Caco-2 (cell line): Measurements from ENCODE around the gene GUK1. TPM values are rescaled to one million over a fixed set of nuclear protein-coding genes. Genes with fewer than 3 reads are reported as not detected.

Experiments
- BruUV-seq: library from RNA; stranded (reverse); fragments of 400-500 nt; replicated peaks from 2 replicates; lab custom pipeline; 2021; lab: Mats Ljungman, UMichigan
- CTCF ChIA-PET: fragments of 300-600 bp; sonication (Branson Sonifier 250); formaldehyde crosslinking; loops from one replicate; lab custom pipeline; 2022; ENCODE audit warnings: antibody characterized with exemption; lab: Charles Lee
- POLR2A ChIA-PET: fragments of 300-600 bp; sonication (Branson Sonifier 250); formaldehyde crosslinking; loops from one replicate; lab custom pipeline; 2022; ENCODE audit warnings: antibody characterized with exemption; lab: Charles Lee
- DNase-seq, 2 experiments: peaks; one replicate each; pipeline versions ENCODE4 v3.0.0 to v3.0.0-alpha.2; 2020 to 2022
- H3K27me3 ChIP-seq: replicated peaks from 2 replicates; pipeline ENCODE4 v1.6.0; 2011; ENCODE audit warnings: low read length; ENCODE audit not compliant: control insufficient read depth, insufficient read depth
- H3K36me3 ChIP-seq: 2 replicates; pipeline ENCODE4 v1.5.1; 2011; ENCODE audit warnings: low read length; ENCODE audit not compliant: control insufficient read depth, insufficient read depth
- H3K4me1 ChIP-seq: fragments of 250-450 bp; sonication (Bioruptor Pico); 2 replicates; pipeline ENCODE4 v1.5.1; 2020; ENCODE audit warnings: mild to moderate bottlenecking
- H3K4me3 ChIP-seq: 2 replicates; pipeline ENCODE4 v1.5.1; 2011; ENCODE audit warnings: low read depth, mild to moderate bottlenecking, control low read depth, low read length
- H3K9me3 ChIP-seq: fragments of 250-450 bp; sonication (Bioruptor Pico); 2 replicates; pipeline ENCODE4 v1.5.1; 2020; ENCODE audit warnings: mild to moderate bottlenecking, moderate library complexity
- H3K27ac Mint-ChIP-seq: one replicate; pipeline ENCODE4 v1.8.0; 2022; ENCODE audit warnings: mixed read lengths; ENCODE audit not compliant: unreplicated experiment
- H3K27me3 Mint-ChIP-seq: one replicate; pipeline ENCODE4 v1.8.0; 2022; ENCODE audit warnings: mixed read lengths; ENCODE audit not compliant: insufficient read depth, unreplicated experiment
- H3K36me3 Mint-ChIP-seq: one replicate; pipeline ENCODE4 v1.8.0; 2022; ENCODE audit warnings: mild to moderate bottlenecking, mixed read lengths; ENCODE audit not compliant: insufficient read depth, unreplicated experiment
- H3K4me1 Mint-ChIP-seq: one replicate; pipeline ENCODE4 v1.8.0; 2022; ENCODE audit warnings: low read depth, mixed read lengths; ENCODE audit not compliant: unreplicated experiment
- H3K4me3 Mint-ChIP-seq: one replicate; pipeline ENCODE4 v1.8.0; 2022; ENCODE audit warnings: mild to moderate bottlenecking, moderate library complexity, mixed read lengths; ENCODE audit not compliant: unreplicated experiment
- H3K9me3 Mint-ChIP-seq: one replicate; pipeline ENCODE4 v1.8.0; 2022; ENCODE audit warnings: mixed read lengths; ENCODE audit not compliant: unreplicated experiment
- CTCF ChIP-seq, 2 experiments: fragments of 200-600 bp in 1 of 2; IDR thresholded peaks; 1 replicate in 1 of 2; 2 replicates in 1 of 2; pipeline versions ENCODE4 v1.5.1 to v1.8.0; 2011 to 2022; ENCODE audit warnings: antibody characterized with exemption in 1 of 2, control low read depth in 1 of 2, inconsistent platforms in 1 of 2, low read depth in 1 of 2, low read length in 1 of 2, mild to moderate bottlenecking in 1 of 2, moderate library complexity in 1 of 2; ENCODE audit not compliant: insufficient read depth in 1 of 2, severe bottlenecking in 1 of 2, unreplicated experiment in 1 of 2
- intact Hi-C: fragments of 100-400 bp; cut with micrococcal nuclease; formaldehyde crosslinking; loops from one replicate; pipeline ENCODE4 v1.10.0; 2022; ENCODE audit not compliant: unreplicated experiment
- total RNA-seq: library from RNA; stranded (reverse); gene quantifications from 2 replicates; pipeline ENCODE4 v1.2.3, GENCODE V29; 2022

The GUK1 gene
- total RNA-seq, 1 experiment from 2014 or later = 73.6 TPM

DNA sequence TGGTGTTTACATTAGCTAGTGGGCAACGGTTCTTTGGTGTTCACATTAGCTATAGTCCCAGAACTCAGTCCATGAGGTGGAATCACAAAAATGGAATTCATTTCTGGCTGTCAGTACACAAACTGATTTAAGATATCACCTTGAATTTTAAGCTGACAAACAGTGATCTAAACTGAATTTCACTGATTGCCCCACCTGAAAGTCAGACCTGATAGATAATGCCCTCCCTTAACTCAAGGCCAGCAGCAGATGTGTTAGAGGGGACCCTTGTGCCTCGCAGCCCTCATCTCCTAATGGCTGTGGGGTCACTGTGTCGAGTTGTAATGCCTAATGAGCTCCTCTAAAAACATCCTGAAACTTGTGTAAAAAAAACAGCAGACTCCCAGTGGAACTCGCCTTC, 49.0 kb upstream of the GUK1 start:
- ChIA-PET POLR2A (interaction anchor here (1.2 to 1.5 kb wide), 2 partner anchors 9 to 15 kb away, joined by 3 to 5 read pairs; partner anchors contain the start of gene ARF1), CTCF (no interaction called here)
- Histone ChIP-seq H3K4me3 (no peak overlapping the region), H3K9me3 (peaks cover 9% of the 10 kb centered on the region; the same call in 1 of the 2 replicates), H3K4me1 (peaks cover 11% of the 10 kb centered on the region), H3K27me3 (no peaks in the 10 kb centered on the region), H3K36me3 (peaks cover 12% of the 10 kb centered on the region)
- no peak for DNase-seq
- Mint-ChIP-seq H3K4me3 (no peak overlapping the region), H3K36me3 (peaks cover 98% of the 10 kb centered on the region), H3K9me3 (peaks cover 21% of the 10 kb centered on the region), H3K4me1 (peaks cover 13% of the 10 kb centered on the region), H3K27me3 (no peaks in the 10 kb centered on the region), H3K27ac (no peak overlapping the region)
- intact Hi-C loops = no loop called here
- no TSS peak for BruUV-seq
- TF ChIP-seq CTCF (IDR thresholded peaks at IDR 0.05; ENCODE audit: insufficient read depth in 1 of 2, low read depth in 1 of 2, low read length in 1 of 2, severe bottlenecking in 1 of 2, unreplicated experiment in 1 of 2) = no peak

- CTCF ChIA-PET = no interaction called here
- intact Hi-C loops = no loop called here
- no peak overlapping the region for H3K27ac Mint-ChIP-seq
- no peak overlapping the region for H3K4me3 Mint-ChIP-seq
- no TSS peak for BruUV-seq
- Histone ChIP-seq H3K36me3 (peaks cover 12% of the 10 kb centered on the region), H3K27me3 (no peaks in the 10 kb centered on the region), H3K4me3 (no peak overlapping the region), H3K4me1 (peaks cover 11% of the 10 kb centered on the region), H3K9me3 (peaks cover 9% of the 10 kb centered on the region; the same call in 1 of the 2 replicates)
- TF ChIP-seq CTCF (IDR thresholded peaks at IDR 0.05; ENCODE audit: insufficient read depth in 1 of 2, low read depth in 1 of 2, low read length in 1 of 2, severe bottlenecking in 1 of 2, unreplicated experiment in 1 of 2) = no peak
- DNase-seq = no peak
- POLR2A ChIA-PET = interaction anchor here (1.2 to 1.5 kb wide), 2 partner anchors 10 to 14 kb away, joined by 3 to 5 read pairs; partner anchors contain the start of gene ARF1
- H3K27me3 Mint-ChIP-seq = no peaks in the 10 kb centered on the region
- H3K4me1 Mint-ChIP-seq = peaks cover 12% of the 10 kb centered on the region
- peaks cover 21% of the 10 kb centered on the region for H3K9me3 Mint-ChIP-seq
- peaks cover 96% of the 10 kb centered on the region for H3K36me3 Mint-ChIP-seq
These were observed 47.6 kb upstream of the GUK1 start for GRCh38 chr1:228092342-228093049.

DNA sequence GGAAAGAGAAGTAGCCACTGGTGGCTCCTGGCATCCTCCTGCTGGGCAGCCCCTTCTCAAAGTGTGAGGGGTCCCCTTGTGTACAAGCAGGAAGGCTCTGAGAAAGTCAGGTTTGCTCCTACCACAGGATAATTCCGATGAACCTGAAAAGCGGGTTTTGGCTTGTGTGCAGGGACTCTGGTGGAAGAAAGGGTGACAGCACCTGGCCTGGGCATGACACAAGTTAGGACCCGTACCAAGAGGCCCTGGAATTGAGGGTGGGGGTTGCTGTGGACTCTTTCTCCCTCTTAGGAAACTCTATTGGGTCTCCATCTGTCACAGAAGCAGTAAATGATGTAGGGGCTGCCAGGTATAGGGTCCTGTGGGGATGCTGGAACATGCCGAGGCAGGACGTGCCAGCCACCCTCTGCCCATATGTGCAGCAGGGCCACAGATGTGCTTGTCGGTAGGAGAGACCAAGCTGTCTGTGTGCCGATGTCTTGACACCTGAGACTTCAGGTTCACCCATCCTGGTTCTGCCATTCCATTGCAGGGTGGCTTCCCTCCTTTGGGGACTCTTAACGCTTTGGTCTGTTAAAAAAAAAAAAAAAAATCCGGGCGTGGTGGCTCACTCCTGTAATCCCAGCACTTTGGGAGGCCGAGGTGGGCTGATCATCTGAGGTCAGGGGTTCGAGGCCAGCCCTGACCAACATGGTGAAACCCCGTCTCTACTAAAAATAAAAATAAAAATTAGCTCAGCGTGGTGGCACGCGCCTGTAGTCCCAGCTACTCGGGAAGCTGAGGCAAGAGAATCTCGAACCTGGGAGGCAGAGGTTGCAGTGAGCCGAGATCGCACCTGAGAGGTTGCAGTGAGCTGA, 46.8 kb upstream of the GUK1 start:
- TF ChIP-seq CTCF (IDR thresholded peaks at IDR 0.05; ENCODE audit: insufficient read depth in 1 of 2, low read depth in 1 of 2, low read length in 1 of 2, severe bottlenecking in 1 of 2, unreplicated experiment in 1 of 2) = no peak
- CTCF ChIA-PET = no interaction called here
- Histone ChIP-seq H3K4me3 (no peak overlapping the region), H3K27me3 (no peaks in the 10 kb centered on the region), H3K36me3 (peaks cover 11% of the 10 kb centered on the region), H3K4me1 (peaks cover 11% of the 10 kb centered on the region), H3K9me3 (peaks cover 9% of the 10 kb centered on the region; the same call in 1 of the 2 replicates)
- intact Hi-C loops = no loop called here
- Mint-ChIP-seq H3K27ac (no peak overlapping the region), H3K36me3 (peaks cover 96% of the 10 kb centered on the region), H3K4me3 (no peak overlapping the region), H3K9me3 (peaks cover 21% of the 10 kb centered on the region), H3K4me1 (peaks cover 6% of the 10 kb centered on the region), H3K27me3 (no peaks in the 10 kb centered on the region)
- BruUV-seq = no TSS peak
- POLR2A ChIA-PET = no interaction called here
- peak in 1 of 2 experiments; percentile 41 for DNase-seq
